GM21576 (cell line): ENCODE measurements around the gene BTN2A1.

Source experiments
- ATAC-seq: cut with Tn5 transposase; IDR thresholded peaks from one replicate; pipeline ENCODE4 v1.9.1; 2021; ENCODE audit warnings: mild to moderate bottlenecking, moderate library complexity; ENCODE audit not compliant: unreplicated experiment

BTN2A1 gene

DNA sequence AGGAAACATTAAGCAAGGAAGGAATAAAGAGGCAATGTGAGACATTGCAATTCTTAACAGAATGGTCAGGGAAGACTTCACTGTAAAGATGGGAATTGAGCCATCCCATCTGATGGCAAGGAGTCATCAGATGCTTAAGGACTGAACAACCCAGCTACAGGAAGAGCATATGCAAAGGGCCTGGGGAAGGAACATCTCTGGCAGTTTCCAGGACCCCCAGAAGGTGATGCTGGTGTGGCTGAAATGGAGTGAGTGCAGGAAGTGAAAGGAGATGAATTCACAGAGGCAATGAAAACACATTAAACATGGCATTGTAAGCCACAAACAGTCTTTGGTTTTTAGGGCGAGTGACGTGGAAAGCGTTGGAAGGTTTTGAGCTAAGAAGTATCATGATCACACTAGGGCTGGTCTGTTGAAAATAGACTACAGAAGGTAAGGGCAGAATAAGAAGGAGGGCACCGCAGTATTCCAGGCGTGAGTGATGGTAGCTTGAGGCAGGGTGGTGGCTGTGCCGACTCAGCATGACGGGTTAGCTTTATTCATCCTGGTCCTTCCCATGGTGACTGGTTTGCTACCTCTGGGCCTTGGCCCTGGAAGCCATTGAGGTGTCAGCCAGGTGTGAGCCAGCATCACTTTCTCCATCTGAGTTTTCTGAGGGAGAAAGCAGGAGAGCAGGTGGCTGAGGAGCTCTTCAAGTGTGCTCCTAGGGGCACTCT, 6.8 kb downstream of the BTN2A1 start:
- no peak for ATAC-seq

DNA sequence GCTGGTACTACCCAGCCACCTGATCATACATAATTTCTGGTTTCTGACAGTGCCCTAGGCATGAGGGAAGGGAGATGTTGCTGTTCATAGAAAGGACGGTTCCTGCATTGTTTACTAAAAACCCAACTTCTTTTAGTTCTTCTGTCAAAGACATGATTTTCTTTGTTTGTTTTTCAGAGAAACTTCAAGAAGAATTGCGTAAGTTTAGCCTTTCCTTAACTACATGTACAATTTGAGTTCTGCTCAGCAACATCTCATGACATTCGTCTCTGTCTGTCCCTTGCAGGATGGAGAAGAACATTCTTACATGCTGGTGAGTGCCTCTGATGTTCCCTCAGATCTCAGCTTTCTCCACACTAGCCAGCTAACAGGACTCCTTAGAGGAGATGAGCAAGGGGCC, 8.0 kb downstream of the BTN2A1 start:
- no peak for ATAC-seq

DNA sequence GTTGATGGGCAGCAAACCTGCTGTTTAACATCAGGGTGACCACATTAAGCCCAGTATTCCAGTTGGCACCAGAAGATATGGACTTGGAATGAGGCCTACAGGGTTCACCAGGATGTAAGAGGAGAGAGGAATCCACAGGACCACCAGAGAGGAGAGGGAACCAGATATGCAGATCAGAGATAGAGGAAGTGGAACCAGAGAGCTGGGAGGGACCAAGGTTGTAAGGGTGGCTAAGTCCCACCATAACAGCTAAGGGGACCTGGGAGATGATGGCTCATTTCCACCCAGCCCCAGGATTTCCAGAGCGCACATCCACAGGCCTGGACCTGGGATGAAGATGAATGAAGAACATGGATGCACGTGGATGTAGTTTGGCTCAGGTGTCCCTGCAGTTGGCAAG, 11.1 kb downstream of the BTN2A1 start:
- no peak for ATAC-seq

DNA sequence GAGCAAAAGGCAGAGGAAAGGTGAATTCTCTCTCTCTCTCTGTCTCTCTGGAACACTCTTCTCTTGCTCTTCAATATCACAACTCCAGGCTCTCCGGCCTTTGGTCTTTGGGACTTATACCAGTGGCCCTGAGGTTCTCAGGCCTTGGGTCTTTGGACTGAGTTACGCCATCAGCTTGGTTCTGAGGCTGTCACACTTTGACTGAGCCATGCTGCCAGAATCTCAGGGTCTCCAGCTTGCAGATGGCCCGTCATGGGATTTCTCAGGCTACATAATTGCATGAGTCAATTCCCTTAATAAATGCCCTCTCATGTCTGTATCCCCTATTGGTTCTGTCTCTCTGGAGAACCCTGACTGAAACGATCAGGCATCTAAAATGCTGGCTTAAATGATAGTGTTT, 12.9 kb downstream of the BTN2A1 start:
- ATAC-seq, result no peak

DNA sequence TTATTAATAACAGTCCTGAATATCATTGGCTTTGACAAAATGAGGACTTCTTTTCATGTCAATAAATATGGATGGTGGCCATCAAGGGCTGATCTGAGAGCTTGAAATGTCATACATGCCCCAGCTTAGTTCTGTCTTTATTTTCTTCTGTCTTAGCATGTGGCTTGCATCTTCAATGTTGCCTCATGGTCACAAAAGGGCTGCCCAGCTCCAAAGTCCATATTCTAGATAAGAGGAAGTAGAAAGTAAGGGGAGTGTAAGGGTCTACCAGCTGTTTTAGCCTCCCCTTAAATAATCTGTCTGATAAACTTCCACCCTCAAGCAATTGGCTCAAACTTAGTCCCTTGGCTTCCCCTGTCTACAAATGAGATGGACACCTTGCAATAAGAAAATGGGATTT, 14.2 kb downstream of the BTN2A1 start:
- ATAC-seq, result no peak

DNA sequence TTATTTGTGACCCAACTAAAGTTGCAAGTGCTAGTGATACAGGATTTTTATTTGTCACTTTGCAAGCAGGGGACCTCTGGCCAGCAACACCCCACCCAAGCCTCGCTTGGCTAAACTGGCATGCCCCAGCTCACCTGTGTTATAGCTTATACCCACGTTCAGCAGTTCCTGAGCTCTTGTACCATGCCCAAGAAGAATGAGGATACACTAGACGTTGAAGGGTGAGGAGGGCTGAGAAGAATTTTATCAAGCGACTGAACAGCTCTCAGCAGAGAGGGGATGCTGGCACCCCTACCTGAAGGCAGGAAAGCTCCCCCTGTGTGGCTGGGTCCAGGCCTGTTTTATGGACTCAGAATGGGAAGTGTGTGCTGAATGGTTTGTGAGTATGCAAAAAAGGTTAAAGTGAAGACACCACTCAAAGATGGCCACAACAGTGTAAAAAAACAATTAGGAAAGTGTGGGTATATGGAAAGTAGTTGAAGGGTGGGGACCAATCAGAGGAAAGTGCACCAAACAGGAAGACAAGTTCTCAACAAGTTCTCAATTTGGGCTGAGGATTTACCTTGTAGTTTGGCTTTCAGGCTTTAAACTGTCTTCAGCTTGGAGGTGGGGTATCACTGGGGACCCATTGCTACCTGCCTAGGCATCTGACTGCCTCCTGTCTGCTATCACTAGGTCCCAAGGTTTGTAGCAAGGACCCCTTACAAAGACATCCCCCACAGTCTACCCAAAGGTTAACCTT, 15.0 kb downstream of the BTN2A1 start:
- ATAC-seq, result no peak

DNA sequence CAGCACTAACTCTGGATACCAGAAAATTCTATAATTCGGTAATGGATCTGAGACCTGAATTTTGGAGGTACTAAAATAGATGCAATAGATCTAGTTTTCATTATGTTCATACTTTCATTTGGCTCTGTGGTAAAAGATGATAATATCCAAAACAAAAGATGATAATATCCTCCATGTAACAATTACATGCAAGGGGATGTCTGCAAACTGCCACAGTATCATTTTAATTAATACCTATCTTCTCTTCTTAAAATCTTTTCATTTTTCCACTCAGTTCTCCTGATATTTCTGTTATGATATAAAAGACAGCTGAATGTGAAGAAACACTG, 15.6 kb downstream of the BTN2A1 start:
- no peak for ATAC-seq

DNA sequence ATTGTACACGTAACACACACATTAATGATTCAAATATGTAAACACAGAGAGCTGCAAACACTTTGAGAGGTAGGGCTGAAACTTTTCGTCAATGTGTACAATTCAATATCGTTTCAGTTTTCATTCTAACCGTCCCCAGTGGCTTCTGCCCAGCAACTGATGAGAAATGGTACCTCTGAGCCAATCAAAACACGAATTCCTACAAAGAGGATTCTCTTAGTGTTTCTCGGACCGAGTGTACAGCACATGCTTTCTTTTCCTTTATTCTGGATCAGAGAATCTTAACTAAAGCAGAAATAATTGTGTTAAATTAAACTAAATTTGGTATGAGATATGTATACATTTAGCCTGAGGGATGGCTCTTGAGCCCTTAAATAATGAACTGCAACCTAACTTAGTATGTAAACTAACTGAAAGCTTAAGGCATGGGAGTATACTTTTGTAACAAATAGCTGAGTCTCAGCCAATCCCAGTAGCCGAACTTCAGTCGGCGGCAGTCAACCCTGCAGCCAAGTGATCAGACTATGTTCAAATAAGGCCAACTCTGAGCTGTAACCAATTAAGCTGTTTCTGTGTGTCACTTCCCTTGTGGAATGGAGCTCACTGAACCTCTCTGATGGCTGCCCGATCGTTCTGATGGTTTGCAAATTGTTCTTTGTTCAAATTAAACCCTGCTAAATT, 16.1 kb downstream of the BTN2A1 start:
- peak; percentile 90 for ATAC-seq

DNA sequence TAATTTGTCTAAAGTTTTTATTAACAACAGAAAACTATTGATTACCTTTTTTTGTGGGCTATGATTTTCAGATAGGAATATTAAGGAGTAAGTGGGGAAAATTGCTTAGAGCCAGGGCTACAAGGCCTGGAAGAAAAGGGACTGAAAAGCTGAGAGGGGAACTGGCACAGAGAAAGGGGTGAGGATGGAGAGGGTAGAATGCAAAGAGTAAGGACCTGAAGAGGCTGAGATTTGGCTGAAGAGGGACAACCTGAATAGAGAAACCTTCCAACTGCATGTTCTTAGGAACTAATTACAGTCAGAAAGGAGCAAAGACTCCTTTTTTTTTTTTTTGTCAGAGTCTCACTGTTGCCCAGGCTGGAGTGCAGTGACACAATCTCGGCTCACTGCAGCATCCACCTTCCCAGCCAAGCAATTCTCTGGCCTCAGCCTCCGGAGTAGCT, 16.7 kb downstream of the BTN2A1 start:
- no peak for ATAC-seq

DNA sequence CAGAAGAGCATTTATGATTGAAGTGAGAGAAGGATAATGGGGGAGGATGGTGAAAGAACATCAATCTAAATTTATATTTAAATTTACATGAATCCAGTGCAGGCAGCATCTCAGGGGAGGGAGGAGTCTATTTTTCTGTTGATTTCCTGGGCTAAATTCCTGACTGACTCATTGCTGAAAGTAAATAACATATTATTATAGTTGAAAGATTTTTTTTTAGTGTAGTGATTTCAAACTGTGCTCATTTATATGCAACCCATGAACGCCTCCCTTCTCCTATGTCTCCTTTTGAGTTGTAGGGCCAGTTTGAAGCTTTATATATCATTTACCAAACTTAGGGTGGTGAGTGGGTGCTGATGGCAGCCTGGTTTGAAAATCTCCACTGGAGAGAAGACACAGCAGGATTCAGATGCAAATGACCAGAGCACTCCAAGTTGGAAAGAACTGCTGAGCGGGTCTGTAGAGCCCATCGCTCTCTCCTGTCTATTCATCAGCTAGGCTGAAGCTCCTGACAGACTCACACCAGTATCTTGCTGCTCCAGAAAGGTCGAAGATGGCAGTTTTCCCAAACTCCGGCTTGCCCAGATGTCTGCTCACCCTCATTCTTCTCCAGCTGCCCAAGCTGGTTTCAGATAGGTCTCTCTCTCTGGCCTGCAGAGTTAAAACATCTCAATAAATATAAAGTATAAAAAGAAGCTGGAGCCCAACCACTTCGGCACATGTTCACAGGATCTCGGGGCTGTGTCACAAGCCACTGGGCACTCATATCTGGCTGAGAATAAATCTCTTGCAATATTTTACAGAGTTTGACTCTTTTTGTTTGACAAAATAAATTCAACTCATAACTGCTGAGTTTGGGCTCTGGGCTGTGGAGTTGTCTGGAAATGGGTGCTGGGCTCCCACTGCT, 18.3 kb downstream of the BTN2A1 start:
- no peak for ATAC-seq

DNA sequence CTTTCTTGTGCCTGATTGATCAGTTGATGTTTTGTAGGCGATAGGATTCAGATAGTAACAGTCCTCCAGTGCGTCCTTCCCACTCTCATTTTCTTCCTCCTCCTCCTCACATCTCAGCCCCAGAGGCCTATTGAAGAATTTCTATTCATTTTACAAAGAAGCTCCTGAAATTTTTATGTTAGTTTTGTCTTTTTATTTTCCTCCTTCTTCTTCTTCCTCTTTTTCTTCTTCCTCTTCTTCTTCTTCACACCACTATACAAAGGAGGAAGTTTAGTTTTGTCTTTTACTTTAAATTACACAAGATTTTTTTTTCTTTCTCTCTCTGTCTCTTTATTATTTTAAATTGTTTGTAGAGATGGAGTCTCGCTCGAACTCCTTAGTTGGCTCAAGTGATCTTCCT, 19.1 kb downstream of the BTN2A1 start:
- no peak for ATAC-seq

DNA sequence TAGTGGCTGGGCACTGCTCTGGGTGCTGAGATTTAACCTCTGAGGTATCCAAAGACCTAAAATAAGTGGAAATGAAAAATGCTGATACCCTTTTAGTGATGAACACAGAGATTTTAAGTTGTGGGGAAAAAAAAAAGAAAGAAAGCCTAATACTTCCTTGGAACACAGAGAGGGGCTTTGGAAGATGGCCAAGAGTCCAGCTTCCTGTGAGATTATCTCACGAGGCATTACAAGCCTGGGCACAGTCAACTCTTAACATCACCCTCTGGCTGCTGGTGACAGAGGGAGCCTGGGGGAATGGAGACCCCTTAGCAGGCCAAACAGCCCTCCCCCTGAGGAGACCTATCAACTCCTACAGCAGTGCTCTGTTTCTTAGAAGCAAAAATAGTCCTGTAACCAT, 19.7 kb downstream of the BTN2A1 start:
- no peak for ATAC-seq

DNA sequence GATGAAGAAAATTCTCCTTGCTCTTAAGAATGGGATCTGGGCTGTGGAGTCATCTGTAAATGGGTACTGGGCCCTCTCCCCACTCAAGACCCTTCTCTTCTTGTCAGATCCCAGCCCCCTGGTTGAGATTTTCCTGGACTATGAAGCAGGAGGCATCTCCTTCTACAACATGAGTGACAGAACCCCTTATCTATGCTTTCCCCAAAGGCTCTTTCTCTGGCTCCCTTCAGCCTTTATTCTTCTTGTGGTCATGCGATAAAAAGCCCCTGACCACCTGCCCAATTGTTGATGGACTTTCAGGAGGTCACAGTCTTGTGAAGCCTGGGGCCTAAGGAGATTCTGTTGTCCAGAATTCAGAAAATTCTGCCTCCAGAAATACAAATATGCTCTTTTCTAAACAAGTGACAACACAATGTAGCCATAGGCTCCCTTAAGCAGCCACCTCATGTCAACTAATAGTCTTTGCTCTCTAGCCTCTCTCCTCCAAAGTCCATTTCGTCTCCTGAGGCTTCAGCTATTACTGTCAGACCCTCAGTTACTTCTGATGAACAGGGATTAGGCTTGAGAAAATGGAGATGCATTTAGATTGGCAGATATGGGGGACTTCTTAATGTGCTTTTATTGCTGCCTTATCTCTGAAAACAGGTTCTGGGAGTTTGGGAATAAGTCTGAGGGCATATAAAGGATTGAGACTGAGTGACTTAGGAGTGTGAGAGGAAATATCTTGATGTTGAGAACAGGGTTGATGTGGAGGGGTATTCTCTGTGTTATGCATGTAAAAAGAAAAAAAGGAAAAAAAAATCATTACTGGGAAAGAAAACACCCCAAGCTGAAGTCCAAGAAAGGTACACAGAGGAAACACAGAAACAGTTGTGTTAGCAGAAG, 20.6 kb downstream of the BTN2A1 start:
- ATAC-seq, result no peak

DNA sequence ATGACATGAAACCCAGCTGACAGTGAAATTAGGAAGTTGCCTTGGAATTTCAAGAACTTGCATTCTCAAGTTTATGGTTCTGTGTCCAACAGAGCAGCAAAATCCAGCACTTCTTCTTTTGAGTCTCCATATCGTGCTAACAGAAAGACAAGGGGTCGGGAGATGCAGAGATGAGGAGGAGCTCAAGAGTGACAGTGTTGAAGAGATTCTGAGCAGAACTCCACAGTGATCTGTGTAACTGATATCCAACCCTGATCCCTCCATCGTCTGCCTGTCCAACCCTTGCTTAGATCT, 21.2 kb downstream of the BTN2A1 start:
- ATAC-seq, result no peak

DNA sequence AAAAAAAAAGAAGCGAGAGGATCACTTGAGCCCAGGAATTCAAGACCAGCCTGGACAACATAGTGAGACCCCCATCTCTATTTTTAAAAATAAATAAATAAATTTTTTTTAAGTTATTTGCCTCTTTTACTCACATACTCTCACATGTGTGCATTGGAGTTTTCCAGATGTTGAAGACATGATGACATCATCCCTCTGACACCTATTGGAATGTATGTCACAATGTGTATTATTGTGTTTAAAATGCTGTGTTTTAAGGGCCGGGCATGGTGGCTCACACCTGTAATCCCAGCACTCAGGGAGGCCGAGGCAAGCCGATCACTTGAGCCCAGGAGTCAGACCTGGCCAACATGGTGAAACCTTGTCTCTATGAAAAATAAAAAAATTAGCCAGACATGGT, 24.6 kb downstream of the BTN2A1 start:
- no peak for ATAC-seq

DNA sequence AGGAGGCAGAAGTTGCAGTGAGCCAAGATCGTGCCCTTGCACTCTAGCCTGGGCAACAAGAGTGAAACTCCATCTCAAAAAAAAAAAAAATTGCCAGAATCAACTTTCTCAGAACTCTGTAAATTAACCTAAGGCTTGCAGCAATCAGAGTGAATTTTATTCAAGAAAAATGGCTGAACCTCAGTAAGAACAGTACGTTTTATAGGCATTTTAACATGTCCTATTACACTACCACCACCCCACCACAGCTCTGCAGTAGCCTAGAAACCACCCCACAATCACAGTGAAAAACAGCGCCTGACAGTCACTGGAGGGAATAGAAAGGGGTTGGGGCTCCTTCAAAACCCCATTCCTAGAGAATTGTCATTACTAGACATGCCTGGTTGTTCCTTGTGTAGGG, 26.0 kb downstream of the BTN2A1 start:
- no peak for ATAC-seq

DNA sequence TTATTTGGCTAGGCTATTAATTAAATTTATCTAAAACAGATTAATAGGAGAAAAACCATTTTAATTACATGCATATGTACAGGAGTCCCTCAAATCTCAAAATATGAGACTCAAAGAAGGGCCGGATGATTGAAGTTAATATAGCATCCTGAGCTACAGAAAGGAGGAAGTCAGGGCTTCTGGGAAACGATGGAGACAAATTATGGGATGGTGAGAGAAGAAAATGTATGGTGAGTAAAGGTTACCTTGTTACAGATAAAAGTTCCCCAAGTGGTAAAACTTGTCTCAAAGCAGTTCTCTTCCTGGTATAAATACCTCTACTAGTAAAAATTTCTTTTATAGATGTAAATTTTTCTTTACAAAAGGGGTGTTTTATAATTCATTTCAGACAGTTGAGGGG, 26.4 kb downstream of the BTN2A1 start:
- no peak for ATAC-seq

DNA sequence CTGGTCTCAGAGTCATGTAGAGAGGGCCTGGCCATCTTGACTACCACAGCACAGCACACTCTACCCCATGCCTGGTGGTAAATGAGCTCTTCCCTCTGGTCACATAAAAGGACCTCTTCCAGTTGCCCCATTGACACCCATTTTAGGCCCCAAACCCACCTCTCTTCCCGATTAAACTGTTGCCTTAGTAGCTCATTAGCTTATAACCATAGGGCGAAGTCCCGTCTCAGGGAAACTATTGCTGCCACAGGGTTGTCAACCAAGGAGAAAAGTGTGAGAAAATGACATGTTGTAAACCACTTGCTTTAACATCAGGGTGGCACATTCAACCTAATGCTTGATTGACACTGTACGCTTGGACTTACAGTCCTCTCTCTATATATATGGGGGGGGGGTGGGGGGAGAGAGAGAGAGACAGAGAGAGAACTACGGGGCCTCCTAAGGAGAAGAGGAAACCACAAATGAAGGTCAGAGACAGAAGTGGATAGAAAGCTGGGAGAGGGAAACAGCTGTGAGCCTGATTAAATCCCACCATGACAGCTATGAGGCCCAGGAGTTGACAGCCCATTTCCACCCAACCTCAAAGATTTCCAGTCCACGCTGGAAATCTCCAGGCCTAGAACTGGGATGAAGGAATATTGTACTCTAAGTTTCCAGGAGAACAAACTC, 27.5 kb downstream of the BTN2A1 start:
- ATAC-seq, result no peak

DNA sequence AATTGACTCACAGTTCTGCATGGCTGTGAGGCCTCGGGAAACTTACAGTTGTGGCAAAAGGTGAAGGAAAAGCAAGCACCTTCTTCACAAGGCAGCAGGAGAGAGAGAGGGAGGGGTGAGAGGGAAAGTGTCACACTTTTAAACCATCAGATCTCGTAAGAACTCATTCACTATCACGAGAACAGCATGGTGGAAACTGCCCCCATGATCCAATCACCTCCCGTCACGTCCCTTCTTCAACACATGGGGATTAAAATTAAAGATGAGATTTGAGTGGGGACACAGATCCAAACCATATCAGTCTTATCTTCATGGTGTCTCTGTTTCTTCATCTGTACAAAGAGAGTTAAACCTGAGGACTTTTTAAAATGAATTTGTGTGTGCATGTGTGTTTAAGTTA, 28.6 kb downstream of the BTN2A1 start:
- no peak for ATAC-seq

DNA sequence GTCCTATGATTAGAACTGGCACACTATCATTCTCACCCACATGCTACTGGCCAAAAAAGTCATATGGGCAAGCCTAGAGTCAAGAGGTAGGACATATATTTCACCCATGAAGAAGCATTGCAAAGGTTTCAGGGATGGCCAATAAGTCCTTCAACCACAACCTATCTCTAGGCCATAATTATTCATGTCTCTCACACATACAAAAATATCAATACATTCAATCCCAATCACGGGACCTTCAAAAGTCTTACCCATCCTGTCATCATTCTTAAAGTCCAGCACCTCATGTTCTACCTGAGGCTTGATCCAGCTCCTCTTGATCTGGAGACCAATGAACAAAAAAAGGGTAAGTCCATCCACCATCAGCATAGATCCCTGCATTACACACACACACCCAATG, 29.7 kb downstream of the BTN2A1 start:
- ATAC-seq, result no peak
